Measurements from ENCODE around the gene IMPDH1.

The IMPDH1 gene

DNA sequence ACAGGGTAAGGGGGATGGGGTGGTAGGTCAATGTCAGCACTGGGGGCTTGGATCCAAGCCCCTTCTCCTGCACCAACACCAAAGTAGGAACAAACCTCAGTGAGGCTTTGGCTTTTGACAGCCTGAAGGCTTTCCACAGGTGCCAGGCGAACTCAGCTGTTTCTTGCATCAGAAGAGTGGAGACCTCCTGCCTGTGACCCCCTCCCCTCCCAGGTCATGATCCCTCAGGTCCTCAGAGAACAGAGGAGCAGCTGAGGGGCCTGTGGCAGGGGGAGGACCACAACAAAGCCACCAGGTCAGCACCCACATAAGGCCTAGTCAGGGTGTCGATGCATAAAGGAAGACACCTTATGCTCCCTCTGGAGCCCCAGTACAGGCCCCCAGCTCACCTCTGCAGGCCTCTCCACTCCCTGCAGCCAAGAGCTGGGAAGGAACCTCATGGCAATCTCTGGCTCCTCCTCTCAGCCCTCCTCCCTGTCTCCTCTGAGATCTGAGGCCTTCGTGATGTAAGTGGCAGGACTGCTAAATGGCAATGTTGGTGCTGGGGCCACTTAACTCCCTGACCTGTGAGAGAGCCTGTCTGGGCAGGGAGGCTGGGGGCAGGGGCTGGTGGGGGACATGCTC lies 29.2 kb downstream of the IMPDH1 start:
- no peaks in the 10 kb centered on the region for H3K9me2 ChIP-seq (ENCODE audit: low read depth, low read length)
- TF ChIP-seq EZH2 (IDR thresholded peaks at IDR 0.05; ENCODE audit: borderline replicate concordance, low read length), result no peak
- TF ChIP-seq, protein P1, sequence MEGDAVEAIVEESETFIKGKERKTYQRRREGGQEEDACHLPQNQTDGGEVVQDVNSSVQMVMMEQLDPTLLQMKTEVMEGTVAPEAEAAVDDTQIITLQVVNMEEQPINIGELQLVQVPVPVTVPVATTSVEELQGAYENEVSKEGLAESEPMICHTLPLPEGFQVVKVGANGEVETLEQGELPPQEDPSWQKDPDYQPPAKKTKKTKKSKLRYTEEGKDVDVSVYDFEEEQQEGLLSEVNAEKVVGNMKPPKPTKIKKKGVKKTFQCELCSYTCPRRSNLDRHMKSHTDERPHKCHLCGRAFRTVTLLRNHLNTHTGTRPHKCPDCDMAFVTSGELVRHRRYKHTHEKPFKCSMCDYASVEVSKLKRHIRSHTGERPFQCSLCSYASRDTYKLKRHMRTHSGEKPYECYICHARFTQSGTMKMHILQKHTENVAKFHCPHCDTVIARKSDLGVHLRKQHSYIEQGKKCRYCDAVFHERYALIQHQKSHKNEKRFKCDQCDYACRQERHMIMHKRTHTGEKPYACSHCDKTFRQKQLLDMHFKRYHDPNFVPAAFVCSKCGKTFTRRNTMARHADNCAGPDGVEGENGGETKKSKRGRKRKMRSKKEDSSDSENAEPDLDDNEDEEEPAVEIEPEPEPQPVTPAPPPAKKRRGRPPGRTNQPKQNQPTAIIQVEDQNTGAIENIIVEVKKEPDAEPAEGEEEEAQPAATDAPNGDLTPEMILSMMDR (IDR thresholded peaks at IDR 0.05; ENCODE audit: low read length), result no peak
- no peak overlapping the region for H3K4me2 ChIP-seq (ENCODE audit: low read length)
- H4K20me1 ChIP-seq (ENCODE audit: insufficient read depth, low read length), result no peaks in the 10 kb centered on the region
- H3K4me1 ChIP-seq (ENCODE audit: insufficient read depth, low read length, severe bottlenecking), result no peaks in the 10 kb centered on the region
- H3K36me3 ChIP-seq (ENCODE audit: insufficient read depth, low read length), result no peaks in the 10 kb centered on the region
- H3K27ac ChIP-seq (ENCODE audit: low read depth, low read length, poor library complexity, severe bottlenecking), result no peak overlapping the region
- no peak overlapping the region for H2AFZ ChIP-seq (ENCODE audit: low read length)
- H3F3A ChIP-seq (ENCODE audit: insufficient read depth, low read length), result no peaks in the 10 kb centered on the region
- no peaks in the 10 kb centered on the region for H3K79me2 ChIP-seq (ENCODE audit: insufficient read depth, low read length)
- peaks cover 6% of the 10 kb centered on the region; the same call in 1 of the 2 replicates for H3K27me3 ChIP-seq (ENCODE audit: insufficient read depth, low read length)
- H3K9ac ChIP-seq (ENCODE audit: low read length), result no peak overlapping the region
- no peaks in the 10 kb centered on the region for H3K9me3 ChIP-seq (ENCODE audit: low read length)
- no peak overlapping the region for H3K4me3 ChIP-seq (ENCODE audit: low read depth, low read length, poor library complexity, severe bottlenecking)

DNA sequence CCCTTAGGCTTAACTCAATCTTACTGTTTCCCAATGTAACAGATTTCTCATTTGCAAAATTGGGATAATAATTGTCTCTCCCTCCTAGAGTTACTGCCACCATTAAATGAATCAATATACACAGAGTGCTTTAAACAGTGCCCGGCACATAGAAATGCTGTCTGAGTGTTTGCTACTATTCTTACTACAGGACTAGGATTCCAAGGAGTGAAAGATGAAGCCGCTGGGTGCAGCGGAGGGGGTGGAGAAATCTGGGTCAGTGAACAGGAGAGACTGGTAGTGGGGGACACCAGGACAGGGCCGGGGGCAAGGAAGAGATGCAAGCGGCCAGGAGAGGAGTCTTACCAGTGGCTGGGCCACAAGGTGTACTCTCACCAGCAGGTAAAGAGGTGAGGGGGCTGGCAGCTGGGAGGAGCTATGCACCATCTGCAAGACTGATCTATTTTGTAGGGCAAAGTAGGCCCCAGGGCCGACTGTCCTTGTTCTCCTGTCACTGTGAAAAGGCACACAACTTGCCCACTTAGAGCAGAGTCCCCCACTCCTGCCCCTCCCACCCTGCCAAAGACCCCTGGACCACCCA lies 29.8 kb downstream of the IMPDH1 start:
- TF ChIP-seq, protein P1 (IDR thresholded peaks at IDR 0.05; ENCODE audit: low read length), result no peak
- TF ChIP-seq EZH2 (IDR thresholded peaks at IDR 0.05; ENCODE audit: borderline replicate concordance, low read length), result no peak
- Histone ChIP-seq H3K9me3 (ENCODE audit: low read length) (no peaks in the 10 kb centered on the region), H3K36me3 (ENCODE audit: insufficient read depth, low read length) (no peaks in the 10 kb centered on the region), H3F3A (ENCODE audit: insufficient read depth, low read length) (no peaks in the 10 kb centered on the region), H3K79me2 (ENCODE audit: insufficient read depth, low read length) (no peaks in the 10 kb centered on the region), H3K9me2 (ENCODE audit: low read depth, low read length) (no peaks in the 10 kb centered on the region), H4K20me1 (ENCODE audit: insufficient read depth, low read length) (no peaks in the 10 kb centered on the region), H2AFZ (ENCODE audit: low read length) (no peak overlapping the region), H3K4me1 (ENCODE audit: insufficient read depth, low read length, severe bottlenecking) (no peaks in the 10 kb centered on the region), H3K4me3 (ENCODE audit: low read depth, low read length, poor library complexity, severe bottlenecking) (no peak overlapping the region), H3K27ac (ENCODE audit: low read depth, low read length, poor library complexity, severe bottlenecking) (no peak overlapping the region), H3K9ac (ENCODE audit: low read length) (no peak overlapping the region), H3K4me2 (ENCODE audit: low read length) (no peak overlapping the region), H3K27me3 (ENCODE audit: insufficient read depth, low read length) (peaks cover 6% of the 10 kb centered on the region; the same call in 1 of the 2 replicates)

DNA sequence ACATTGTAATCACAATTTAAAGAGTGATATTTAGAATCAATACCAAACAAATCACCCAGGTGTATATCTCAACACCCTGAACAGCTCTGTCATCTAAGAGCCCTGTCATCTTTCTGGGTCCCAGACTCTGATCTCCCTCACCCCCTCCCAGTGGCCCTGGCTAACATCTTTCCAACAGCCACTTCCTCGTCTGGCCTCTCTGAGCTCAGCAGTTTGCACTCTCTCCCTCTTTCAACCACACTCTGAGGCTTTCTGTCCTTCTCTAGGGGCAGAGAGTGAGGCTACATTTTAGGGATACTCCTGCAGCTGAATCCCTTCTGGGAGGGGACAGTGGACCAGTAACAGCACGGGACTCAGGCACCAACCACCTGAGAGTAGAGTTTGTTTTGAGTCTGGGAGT lies 31.1 kb downstream of the IMPDH1 start:
- Histone ChIP-seq H4K20me1 (ENCODE audit: insufficient read depth, low read length) (no peaks in the 10 kb centered on the region), H3K79me2 (ENCODE audit: insufficient read depth, low read length) (no peaks in the 10 kb centered on the region), H3K27ac (ENCODE audit: low read depth, low read length, poor library complexity, severe bottlenecking) (no peak overlapping the region), H3K4me3 (ENCODE audit: low read depth, low read length, poor library complexity, severe bottlenecking) (no peak overlapping the region), H3K9me3 (ENCODE audit: low read length) (no peaks in the 10 kb centered on the region; the same call in 1 of the 2 replicates), H3K4me1 (ENCODE audit: insufficient read depth, low read length, severe bottlenecking) (no peaks in the 10 kb centered on the region), H3K9me2 (ENCODE audit: low read depth, low read length) (no peaks in the 10 kb centered on the region), H3K4me2 (ENCODE audit: low read length) (no peak overlapping the region), H3K9ac (ENCODE audit: low read length) (no peak overlapping the region), H3F3A (ENCODE audit: insufficient read depth, low read length) (no peaks in the 10 kb centered on the region), H3K27me3 (ENCODE audit: insufficient read depth, low read length) (peaks cover 16% of the 10 kb centered on the region; the same call in 1 of the 2 replicates), H2AFZ (ENCODE audit: low read length) (no peak overlapping the region), H3K36me3 (ENCODE audit: insufficient read depth, low read length) (no peaks in the 10 kb centered on the region)
- TF ChIP-seq, protein P1 (IDR thresholded peaks at IDR 0.05; ENCODE audit: low read length), result no peak
- TF ChIP-seq EZH2 (IDR thresholded peaks at IDR 0.05; ENCODE audit: borderline replicate concordance, low read length), result no peak

Measured in OCI-LY1 (cell line).